ENCODE results near the gene STK32A. TPM values are rescaled to one million over a fixed set of nuclear protein-coding genes. Genes with fewer than 3 reads are reported as not detected.
A peak's percentile ranks its signal among the peaks of the same experiment; 100 is the strongest.

The STK32A gene
- total RNA-seq, 1 experiment from 2014 or later: 41.2 TPM

- DNase-seq (ENCODE audit: low read depth, low spot score): peak; percentile 16
- in situ Hi-C loops (cut with HindIII; ENCODE audit: low pct_unique_long_range_greater_than_20kb, low sequenced_read_pairs): no loop called here
Measured at GRCh38 chr5:147426640-147427327, 192.0 kb downstream of the STK32A start.

GRCh38 chr5:147427521-147428401 is 192.9 kb downstream of the STK32A start:
- in situ Hi-C loops (cut with HindIII; ENCODE audit: low pct_unique_long_range_greater_than_20kb, low sequenced_read_pairs): no loop called here
- DNase-seq (ENCODE audit: low read depth, low spot score): no peak

GRCh38 chr5:147430628-147431027 is 195.8 kb downstream of the STK32A start:
- DNase-seq (ENCODE audit: low read depth, low spot score): no peak
- in situ Hi-C loops (cut with HindIII; ENCODE audit: low pct_unique_long_range_greater_than_20kb, low sequenced_read_pairs): no loop called here

GRCh38 chr5:147431586-147431985 is 196.8 kb downstream of the STK32A start:
- no peak for DNase-seq (ENCODE audit: low read depth, low spot score)
- in situ Hi-C loops (cut with HindIII; ENCODE audit: low pct_unique_long_range_greater_than_20kb, low sequenced_read_pairs): no loop called here

GRCh38 chr5:147432323-147432722 is 197.5 kb downstream of the STK32A start:
- DNase-seq (ENCODE audit: low read depth, low spot score): no peak
- in situ Hi-C loops (cut with HindIII; ENCODE audit: low pct_unique_long_range_greater_than_20kb, low sequenced_read_pairs): no loop called here

GRCh38 chr5:147434049-147434448 is 199.2 kb downstream of the STK32A start:
- no peak for DNase-seq (ENCODE audit: low read depth, low spot score)
- in situ Hi-C loops (cut with HindIII; ENCODE audit: low pct_unique_long_range_greater_than_20kb, low sequenced_read_pairs): no loop called here

- no peak for DNase-seq (ENCODE audit: low read depth, low spot score)
- in situ Hi-C loops (cut with HindIII; ENCODE audit: low pct_unique_long_range_greater_than_20kb, low sequenced_read_pairs): no loop called here
Measured at GRCh38 chr5:147436596-147436995, 201.8 kb downstream of the STK32A start.

GRCh38 chr5:147437161-147437596 is 202.4 kb downstream of the STK32A start:
- in situ Hi-C loops (cut with HindIII; ENCODE audit: low pct_unique_long_range_greater_than_20kb, low sequenced_read_pairs): no loop called here
- no peak for DNase-seq (ENCODE audit: low read depth, low spot score)

Small RNA genes lying within 50 kb of the gene (small RNA-seq; reads per million reads assigned to genes)
- 0 reads per million in 2 experiments for gene AC011373.1

All from SK-MEL-5 (cell line).